Keratinocyte (primary cell): ENCODE results near the gene PRDX2. TPM values are rescaled to one million over a fixed set of nuclear protein-coding genes. Genes with fewer than 3 reads are reported as not detected.
A peak's percentile ranks its signal among the peaks of the same experiment; 100 is the strongest.

ENCODE experiments used
- DNase-seq: peaks from one replicate; pipeline ENCODE4 v3.0.0-alpha.2; 2011; ENCODE audit warnings: low read depth, missing footprints, low spot score
- FAIRE-seq: peaks from 2 replicates; lab custom pipeline; 2011; peaks lifted over from hg19 to GRCh38; lab: Jason Lieb, UNC
- H2AFZ ChIP-seq: 2 replicates; pipeline ENCODE4 v1.6.0; 2012; ENCODE audit warnings: low read length, control low read depth, inconsistent platforms; ENCODE audit not compliant: control insufficient read depth
- H3K27ac ChIP-seq: 2 replicates; pipeline ENCODE4 v1.5.1; 2011; ENCODE audit warnings: low read length; ENCODE audit not compliant: control insufficient read depth, insufficient read depth
- H3K27me3 ChIP-seq: 3 replicates; pipeline ENCODE4 v1.6.0; 2011; ENCODE audit warnings: low read length; ENCODE audit not compliant: control insufficient read depth, insufficient read depth; ENCODE audit errors: extremely low read depth
- H3K36me3 ChIP-seq, 2 experiments: 2 replicates in 1 of 2; 3 replicates in 1 of 2; pipeline ENCODE4 v1.5.1; 2011; ENCODE audit warnings: low read length in 2 of 2, mild to moderate bottlenecking in 1 of 2; ENCODE audit not compliant: control insufficient read depth in 2 of 2, insufficient read depth in 2 of 2; ENCODE audit errors: extremely low read depth in 1 of 2
- H3K4me1 ChIP-seq: 3 replicates; pipeline ENCODE4 v1.5.1; 2011; ENCODE audit warnings: low read length; ENCODE audit not compliant: control insufficient read depth, insufficient read depth; ENCODE audit errors: extremely low read depth
- H3K4me2 ChIP-seq: 3 replicates; pipeline ENCODE4 v1.6.0; 2011; ENCODE audit warnings: low read depth, low read length; ENCODE audit not compliant: control insufficient read depth, insufficient read depth; ENCODE audit errors: extremely low read depth
- H3K4me3 ChIP-seq, 3 experiments: fragments of 200-600 bp in 1 of 3; sonication (generic) in 1 of 3; 2 replicates in 2 of 3; 3 replicates in 1 of 3; pipeline ENCODE4 v1.5.1; 2011 to 2016; ENCODE audit warnings: low read length in 3 of 3, mild to moderate bottlenecking in 3 of 3, control low read depth in 2 of 3, inconsistent platforms in 1 of 3, low read depth in 1 of 3, mixed read lengths in 1 of 3, mixed run types in 1 of 3, moderate library complexity in 1 of 3; ENCODE audit not compliant: control insufficient read depth in 2 of 3, insufficient read depth in 2 of 3; ENCODE audit errors: extremely low read depth in 1 of 3
- H3K79me2 ChIP-seq: 2 replicates; pipeline ENCODE4 v1.6.0; 2012; ENCODE audit warnings: low read length; ENCODE audit not compliant: control insufficient read depth, insufficient read depth
- H3K9ac ChIP-seq: 3 replicates; pipeline ENCODE4 v1.6.0; 2011; ENCODE audit warnings: low read length; ENCODE audit not compliant: control insufficient read depth, insufficient read depth; ENCODE audit errors: extremely low read depth
- H3K9me1 ChIP-seq: 3 replicates; pipeline ENCODE4 v1.6.0; 2011; ENCODE audit warnings: low read length; ENCODE audit not compliant: control insufficient read depth, insufficient read depth; ENCODE audit errors: extremely low read depth
- H3K9me3 ChIP-seq: 2 replicates; pipeline ENCODE4 v1.5.1; 2012; ENCODE audit warnings: low read depth, low read length; ENCODE audit not compliant: control insufficient read depth
- H4K20me1 ChIP-seq: 3 replicates; pipeline ENCODE4 v1.6.0; 2011; ENCODE audit warnings: low read length; ENCODE audit not compliant: control insufficient read depth, insufficient read depth; ENCODE audit errors: extremely low read depth
- EZH2 ChIP-seq: IDR thresholded peaks from one replicate; pipeline ENCODE4 v1.6.1; 2012; ENCODE audit warnings: inconsistent platforms, mild to moderate bottlenecking, low read length, moderate library complexity
- dilution Hi-C: fragments of 300-500 bp; cut with MboI; formaldehyde crosslinking; loops from one replicate; pipeline ENCODE4 v1.7.0; 2020; ENCODE audit warnings: low sequenced_read_pairs; ENCODE audit not compliant: extremely low pct_ligation_motif_present
- polyA plus RNA-seq, 5 experiments: library from polyadenylated mRNA; depleted of rRNA in 3 of 5; stranded (reverse) in 3 of 5; stranded (forward) in 1 of 5; unstranded in 1 of 5; fragments of >200 nt; gene quantifications; 1 replicate in 1 of 5; 2 replicates in 3 of 5; 3 replicates in 1 of 5; pipeline versions ENCODE4 v1.2.1 to v1.2.3, GENCODE V29; 2011 to 2012; ENCODE audit warnings: missing spikeins in 2 of 5, low read depth in 1 of 5, low replicate concordance in 1 of 5
- TF ChIP-seq, protein P1 (sequence below), 3 experiments: IDR thresholded peaks in 1 of 3; conservative IDR thresholded peaks in 1 of 3; optimal IDR thresholded peaks in 1 of 3; 2 replicates in 2 of 3; 3 replicates in 1 of 3; pipeline versions ENCODE3 to v1.5.1; 2011; ENCODE audit warnings: low read length in 3 of 3, mild to moderate bottlenecking in 3 of 3, moderate library complexity in 2 of 3, control low read depth in 1 of 3, inconsistent platforms in 1 of 3; ENCODE audit not compliant: insufficient read depth in 2 of 3; ENCODE audit errors: extremely low read depth in 1 of 3

The PRDX2 gene
- polyA plus RNA-seq, 1 donor (not counting 4 experiments of a cell fraction or from before 2014, with no cell fraction given), result 154 TPM

- dilution Hi-C loops, result no loop called here
- Histone ChIP-seq H3K4me2 (peak overlapping the region; percentile 94), H3K27me3 (no peaks in the 10 kb centered on the region), H3K27ac (peak overlapping the region; percentile 52), H3K79me2 (peaks cover 13% of the 10 kb centered on the region), H3K4me3 (peak overlapping the region; percentile 87 to 95 (median 92)), H3K36me3 (peaks cover 4 to 9% of the 10 kb centered on the region in 2 experiments), H4K20me1 (no peaks in the 10 kb centered on the region), H3K9me3 (no peaks in the 10 kb centered on the region), H3K9me1 (no peaks in the 10 kb centered on the region), H3K4me1 (peaks cover 26% of the 10 kb centered on the region), H2AFZ (peak overlapping the region; percentile 93), H3K9ac (peak overlapping the region; percentile 89)
- DNase-seq (no peak), FAIRE-seq (no peak)
- TF ChIP-seq EZH2, result no peak
- TF ChIP-seq, protein P1, sequence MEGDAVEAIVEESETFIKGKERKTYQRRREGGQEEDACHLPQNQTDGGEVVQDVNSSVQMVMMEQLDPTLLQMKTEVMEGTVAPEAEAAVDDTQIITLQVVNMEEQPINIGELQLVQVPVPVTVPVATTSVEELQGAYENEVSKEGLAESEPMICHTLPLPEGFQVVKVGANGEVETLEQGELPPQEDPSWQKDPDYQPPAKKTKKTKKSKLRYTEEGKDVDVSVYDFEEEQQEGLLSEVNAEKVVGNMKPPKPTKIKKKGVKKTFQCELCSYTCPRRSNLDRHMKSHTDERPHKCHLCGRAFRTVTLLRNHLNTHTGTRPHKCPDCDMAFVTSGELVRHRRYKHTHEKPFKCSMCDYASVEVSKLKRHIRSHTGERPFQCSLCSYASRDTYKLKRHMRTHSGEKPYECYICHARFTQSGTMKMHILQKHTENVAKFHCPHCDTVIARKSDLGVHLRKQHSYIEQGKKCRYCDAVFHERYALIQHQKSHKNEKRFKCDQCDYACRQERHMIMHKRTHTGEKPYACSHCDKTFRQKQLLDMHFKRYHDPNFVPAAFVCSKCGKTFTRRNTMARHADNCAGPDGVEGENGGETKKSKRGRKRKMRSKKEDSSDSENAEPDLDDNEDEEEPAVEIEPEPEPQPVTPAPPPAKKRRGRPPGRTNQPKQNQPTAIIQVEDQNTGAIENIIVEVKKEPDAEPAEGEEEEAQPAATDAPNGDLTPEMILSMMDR (optimal IDR thresholded peaks at IDR 0.05 in 1 of 3, IDR thresholded peaks at IDR 0.05 in 1 of 3, conservative IDR thresholded peaks at IDR 0.05 in 1 of 3; ENCODE audit: extremely low read depth in 1 of 3, insufficient read depth in 2 of 3, low read length in 3 of 3), result no peak
Measured at GRCh38 chr19:12800923-12801465, 606 bp downstream of the PRDX2 start.

DNA sequence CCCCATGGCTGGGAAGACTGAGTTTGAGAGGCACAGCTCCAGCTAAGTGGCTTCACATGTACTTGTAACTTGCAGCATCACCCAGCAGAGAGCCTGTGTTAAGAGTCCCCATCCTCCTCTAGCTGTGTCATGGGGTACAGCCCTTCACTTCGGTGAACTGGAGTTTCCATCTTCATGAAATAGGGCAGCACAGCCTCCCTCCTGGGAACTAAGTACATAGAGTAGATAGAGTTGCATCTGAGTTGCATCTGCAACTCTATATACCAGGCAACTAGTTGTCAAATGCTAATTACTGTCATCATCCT lies 1.2 kb downstream of the PRDX2 start:
- H3K79me2 ChIP-seq, result peaks cover 13% of the 10 kb centered on the region
- dilution Hi-C loops, result no loop called here
- TF ChIP-seq, protein P1 (optimal IDR thresholded peaks at IDR 0.05 in 1 of 3, IDR thresholded peaks at IDR 0.05 in 1 of 3, conservative IDR thresholded peaks at IDR 0.05 in 1 of 3; ENCODE audit: extremely low read depth in 1 of 3, insufficient read depth in 2 of 3, low read length in 3 of 3), result no peak
- peak overlapping the region; percentile 52 for H3K27ac ChIP-seq
- FAIRE-seq, result no peak
- DNase-seq, result no peak
- H3K36me3 ChIP-seq, result peaks cover 4 to 9% of the 10 kb centered on the region in 2 experiments
- no peaks in the 10 kb centered on the region for H4K20me1 ChIP-seq
- no peaks in the 10 kb centered on the region for H3K9me1 ChIP-seq
- H2AFZ ChIP-seq, result no peak overlapping the region
- no peaks in the 10 kb centered on the region for H3K27me3 ChIP-seq
- H3K9me3 ChIP-seq, result no peaks in the 10 kb centered on the region
- peaks cover 27% of the 10 kb centered on the region for H3K4me1 ChIP-seq
- peak overlapping the region; percentile 87 to 95 (median 92) for H3K4me3 ChIP-seq
- H3K4me2 ChIP-seq, result peak overlapping the region; percentile 94
- peak overlapping the region; percentile 89 for H3K9ac ChIP-seq
